Measurements from ENCODE around the gene KRTAP10-6.
"Not testable (repeated sequence)": the region's sequence is repeated elsewhere in the genome, so short reads cannot be mapped to it uniquely, and the experiment has no call there.

Gene KRTAP10-6

DNA sequence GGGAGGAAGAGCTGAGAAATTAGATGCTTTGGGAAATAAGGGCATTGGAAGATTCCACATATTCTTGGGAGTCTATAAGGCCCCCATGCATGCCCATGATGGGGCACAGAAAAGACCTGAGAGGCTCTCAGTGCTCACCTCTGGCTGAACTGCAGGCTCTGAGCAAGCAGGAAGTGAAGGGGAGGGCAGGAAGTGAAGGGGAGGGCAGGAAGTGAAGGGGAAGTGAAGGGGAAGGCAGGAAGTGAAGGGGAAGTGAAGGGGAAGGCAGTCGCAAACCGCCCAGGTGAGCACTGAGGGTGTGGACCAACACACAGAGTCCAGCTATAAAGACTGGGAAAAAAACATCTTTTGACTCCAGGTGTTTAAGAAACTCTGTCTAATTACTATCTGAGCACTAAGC lies 38.1 kb upstream of the KRTAP10-6 start:
- no peaks in the 10 kb centered on the region for H3K36me3 ChIP-seq (ENCODE audit: control insufficient read depth in 5 of 5, insufficient read depth in 5 of 5, low read length in 5 of 5)
- H3K4me1 ChIP-seq (ENCODE audit: control insufficient read depth in 5 of 5, insufficient read depth in 5 of 5, low read length in 5 of 5) = peaks cover 0 to 4% (median 0%) of the 10 kb centered on the region in 5 donors
- peaks cover 12 to 30% (median 19%) of the 10 kb centered on the region in 5 donors for H3K27me3 ChIP-seq (ENCODE audit: control insufficient read depth in 5 of 5, insufficient read depth in 4 of 5, low read length in 5 of 5)
- H3K9ac ChIP-seq (ENCODE audit: low read length in 5 of 5) = no peak overlapping the region
- no peak overlapping the region for H3K27ac ChIP-seq (ENCODE audit: low read depth, low read length)
- H3K9me3 ChIP-seq (ENCODE audit: control insufficient read depth in 5 of 5, low read length in 5 of 5) = peaks cover 4 to 23% (median 17%) of the 10 kb centered on the region in 5 donors
- no peak overlapping the region for H3K4me3 ChIP-seq (ENCODE audit: low read depth in 1 of 5, low read length in 5 of 5)

DNA sequence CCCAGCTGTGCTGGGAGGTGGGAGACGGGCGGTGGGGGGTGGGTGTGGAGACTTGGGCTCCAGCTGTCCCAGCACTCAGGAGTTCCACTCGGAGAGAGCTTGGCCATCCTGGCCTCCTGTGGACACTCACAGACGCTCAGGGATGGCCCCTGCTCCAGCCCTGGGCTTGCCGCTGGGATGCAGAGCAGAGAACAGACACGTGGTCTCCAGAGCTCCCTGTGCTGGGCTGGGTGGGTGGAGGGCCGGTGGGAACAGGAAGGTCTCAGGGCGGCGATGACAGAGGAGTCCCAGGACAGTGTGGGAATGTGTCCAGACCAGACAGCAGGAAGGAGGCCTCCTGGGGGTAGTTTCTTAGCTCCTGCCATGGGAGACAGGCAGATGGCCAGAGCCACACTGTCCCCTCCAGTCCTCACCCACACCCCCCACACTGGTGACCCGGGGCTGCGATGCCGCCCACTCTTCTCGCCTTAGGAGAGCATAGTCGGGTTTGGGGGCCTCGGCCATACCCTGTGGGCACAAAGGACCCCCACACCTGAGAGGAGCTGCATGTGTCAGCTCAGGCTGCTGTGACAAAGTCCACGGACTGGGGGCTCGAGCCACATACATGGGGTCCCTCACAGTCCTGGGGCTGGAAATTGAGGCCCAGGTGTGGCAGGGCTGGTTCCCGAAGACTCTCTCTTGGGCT lies 36.5 kb upstream of the KRTAP10-6 start:
- Histone ChIP-seq H3K27me3 (ENCODE audit: control insufficient read depth in 5 of 5, insufficient read depth in 4 of 5, low read length in 5 of 5) (peaks cover 12 to 29% (median 19%) of the 10 kb centered on the region in 5 donors), H3K4me1 (ENCODE audit: control insufficient read depth in 5 of 5, insufficient read depth in 5 of 5, low read length in 5 of 5) (peaks cover 0 to 4% (median 0%) of the 10 kb centered on the region in 5 donors), H3K9me3 (ENCODE audit: control insufficient read depth in 5 of 5, low read length in 5 of 5) (peaks cover 7 to 32% (median 22%) of the 10 kb centered on the region in 5 donors), H3K9ac (ENCODE audit: low read length in 5 of 5) (no peak overlapping the region), H3K4me3 (ENCODE audit: low read depth in 1 of 5, low read length in 5 of 5) (no peak overlapping the region), H3K36me3 (ENCODE audit: control insufficient read depth in 5 of 5, insufficient read depth in 5 of 5, low read length in 5 of 5) (no peaks in the 10 kb centered on the region), H3K27ac (ENCODE audit: low read depth, low read length) (no peak overlapping the region)

DNA sequence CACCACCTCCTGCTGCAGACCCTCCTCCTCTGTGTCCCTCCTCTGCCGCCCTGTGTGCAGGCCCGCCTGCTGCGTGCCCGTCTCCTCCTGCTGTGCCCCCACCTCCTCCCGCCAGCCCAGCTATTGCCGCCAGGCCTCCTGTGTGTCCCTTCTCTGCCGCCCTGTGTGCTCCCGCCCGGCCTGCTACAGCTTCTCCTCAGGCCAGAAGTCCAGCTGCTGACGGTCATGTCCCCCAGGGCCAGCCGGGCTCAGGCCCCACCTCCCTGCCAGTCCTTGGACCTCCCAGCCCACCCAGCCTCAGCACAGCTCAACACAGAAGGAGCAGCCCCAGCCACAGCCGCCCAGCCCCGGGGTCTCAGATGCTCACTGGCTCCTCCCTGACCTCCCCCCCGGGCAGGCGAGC lies 35.5 kb upstream of the KRTAP10-6 start:
- Histone ChIP-seq H3K9me3 (ENCODE audit: control insufficient read depth in 5 of 5, low read length in 5 of 5) (peaks cover 11 to 41% (median 26%) of the 10 kb centered on the region in 5 donors), H3K27me3 (ENCODE audit: control insufficient read depth in 5 of 5, insufficient read depth in 4 of 5, low read length in 5 of 5) (peaks cover 12 to 29% (median 19%) of the 10 kb centered on the region in 5 donors)
- not testable (repeated sequence) for H3K36me3 ChIP-seq (ENCODE audit: control insufficient read depth in 5 of 5, insufficient read depth in 5 of 5, low read length in 5 of 5); H3K27ac ChIP-seq (ENCODE audit: low read depth, low read length); H3K4me1 ChIP-seq (ENCODE audit: control insufficient read depth in 5 of 5, insufficient read depth in 5 of 5, low read length in 5 of 5); H3K4me3 ChIP-seq (ENCODE audit: low read depth in 1 of 5, low read length in 5 of 5); H3K9ac ChIP-seq (ENCODE audit: low read length in 5 of 5)

DNA sequence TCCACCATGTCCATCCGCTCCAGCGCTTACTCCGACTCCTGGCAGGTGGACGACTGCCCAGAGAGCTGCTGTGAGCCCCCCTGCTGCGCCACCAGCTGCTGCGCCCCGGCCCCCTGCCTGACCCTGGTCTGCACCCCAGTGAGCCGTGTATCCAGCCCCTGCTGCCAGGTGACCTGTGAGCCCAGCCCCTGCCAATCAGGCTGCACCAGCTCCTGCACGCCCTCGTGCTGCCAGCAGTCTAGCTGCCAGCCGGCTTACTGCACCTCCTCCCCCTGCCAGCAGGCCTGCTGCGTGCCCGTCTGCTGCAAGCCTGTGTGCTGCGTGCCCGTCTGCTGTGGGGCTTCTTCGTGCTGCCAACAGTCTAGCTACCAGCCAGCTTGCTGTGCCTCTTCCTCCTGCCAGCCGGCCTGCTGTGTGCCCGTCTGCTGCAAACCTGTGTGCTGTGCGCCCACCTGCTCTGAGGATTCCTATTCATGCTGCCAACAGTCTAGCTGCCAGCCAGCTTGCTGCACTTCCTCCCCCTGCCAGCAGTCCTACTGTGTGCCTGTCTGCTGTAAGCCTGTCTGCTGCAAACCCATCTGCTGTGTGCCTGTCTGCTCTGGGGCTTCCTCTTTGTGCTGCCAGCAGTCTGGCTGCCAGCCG lies 35.0 kb upstream of the KRTAP10-6 start:
- H3K27ac ChIP-seq (ENCODE audit: low read depth, low read length); H3K4me3 ChIP-seq (ENCODE audit: low read depth in 1 of 5, low read length in 5 of 5); H3K9ac ChIP-seq (ENCODE audit: low read length in 5 of 5); H3K36me3 ChIP-seq (ENCODE audit: control insufficient read depth in 5 of 5, insufficient read depth in 5 of 5, low read length in 5 of 5); H3K4me1 ChIP-seq (ENCODE audit: control insufficient read depth in 5 of 5, insufficient read depth in 5 of 5, low read length in 5 of 5): not testable (repeated sequence)
- Histone ChIP-seq H3K27me3 (ENCODE audit: control insufficient read depth in 5 of 5, insufficient read depth in 4 of 5, low read length in 5 of 5) (peaks cover 12 to 29% (median 19%) of the 10 kb centered on the region in 5 donors), H3K9me3 (ENCODE audit: control insufficient read depth in 5 of 5, low read length in 5 of 5) (peaks cover 11 to 44% (median 29%) of the 10 kb centered on the region in 5 donors)

DNA sequence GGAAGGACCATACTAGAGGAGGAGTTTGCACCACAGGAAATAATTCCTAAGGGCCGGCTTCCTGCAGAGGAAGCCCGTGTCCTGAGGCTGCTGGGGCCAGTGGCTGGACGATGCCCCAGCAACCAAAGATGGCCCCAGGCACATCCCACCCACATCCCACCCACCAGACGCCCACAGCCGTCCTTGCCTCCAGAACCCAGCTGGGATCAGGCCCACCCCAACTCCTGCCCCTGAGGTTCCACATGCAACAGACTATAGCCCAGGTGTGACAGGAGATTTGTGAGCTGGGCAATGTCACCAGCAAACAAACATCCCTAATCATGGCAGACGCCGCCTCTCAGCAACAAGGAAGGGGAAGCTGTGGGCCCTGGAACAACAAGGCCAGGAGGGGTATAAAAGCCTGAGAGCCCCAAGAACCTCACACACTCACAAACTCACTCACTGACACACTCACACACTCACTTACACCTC lies 34.4 kb upstream of the KRTAP10-6 start, which contains the start of gene KRTAP10-9:
TSS of gene KRTAP10-9 (plus strand) at position 421 of the 471 bp plus-strand sequence. CDS start 79 bp downstream, outside the sequence.
- peaks cover 11 to 39% (median 24%) of the 10 kb centered on the region in 5 donors for H3K9me3 ChIP-seq (ENCODE audit: control insufficient read depth in 5 of 5, low read length in 5 of 5)

DNA sequence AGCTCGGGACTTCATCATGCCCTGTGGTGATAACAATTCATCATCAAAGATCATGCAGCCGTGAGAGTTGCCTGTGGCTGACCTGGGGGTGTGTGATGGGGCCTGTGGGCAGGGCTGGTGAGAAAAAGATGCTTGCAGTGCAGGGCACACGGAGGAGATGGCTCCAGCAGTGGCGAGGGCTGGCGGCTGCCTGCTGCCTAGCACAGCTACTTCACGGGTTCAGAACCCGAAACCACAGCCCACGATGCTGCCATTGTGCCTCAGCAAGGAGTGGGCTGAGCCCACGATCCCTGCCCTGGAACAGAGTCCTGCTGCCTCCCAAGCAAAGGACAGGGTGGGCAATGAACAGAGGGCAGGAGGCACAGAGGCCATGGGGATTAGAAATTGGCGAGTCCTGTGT lies 34.0 kb upstream of the KRTAP10-6 start:
- H3K27ac ChIP-seq (ENCODE audit: low read depth, low read length) = no peak overlapping the region
- no peaks in the 10 kb centered on the region for H3K36me3 ChIP-seq (ENCODE audit: control insufficient read depth in 5 of 5, insufficient read depth in 5 of 5, low read length in 5 of 5)
- H3K9me3 ChIP-seq (ENCODE audit: control insufficient read depth in 5 of 5, low read length in 5 of 5) = peaks cover 11 to 37% (median 21%) of the 10 kb centered on the region in 5 donors

More for the DNA sequence above, 34.4 kb upstream of the KRTAP10-6 start, which contains the start of gene KRTAP10-9:
- H3K27ac ChIP-seq (ENCODE audit: low read depth, low read length) = no peak within 1 kb of the TSS
- no peak within 1 kb of the TSS for H3K9ac ChIP-seq (ENCODE audit: low read length in 5 of 5)
- H3K4me3 ChIP-seq (ENCODE audit: low read depth in 1 of 5, low read length in 5 of 5) = no peak within 1 kb of the TSS
- peaks cover 0 to 4% (median 0%) of the 10 kb centered on the region in 5 donors for H3K4me1 ChIP-seq (ENCODE audit: control insufficient read depth in 5 of 5, insufficient read depth in 5 of 5, low read length in 5 of 5)
- no peaks in the 10 kb centered on the region for H3K36me3 ChIP-seq (ENCODE audit: control insufficient read depth in 5 of 5, insufficient read depth in 5 of 5, low read length in 5 of 5)
- peaks cover 12 to 29% (median 19%) of the 10 kb centered on the region in 5 donors for H3K27me3 ChIP-seq (ENCODE audit: control insufficient read depth in 5 of 5, insufficient read depth in 4 of 5, low read length in 5 of 5)

DNA sequence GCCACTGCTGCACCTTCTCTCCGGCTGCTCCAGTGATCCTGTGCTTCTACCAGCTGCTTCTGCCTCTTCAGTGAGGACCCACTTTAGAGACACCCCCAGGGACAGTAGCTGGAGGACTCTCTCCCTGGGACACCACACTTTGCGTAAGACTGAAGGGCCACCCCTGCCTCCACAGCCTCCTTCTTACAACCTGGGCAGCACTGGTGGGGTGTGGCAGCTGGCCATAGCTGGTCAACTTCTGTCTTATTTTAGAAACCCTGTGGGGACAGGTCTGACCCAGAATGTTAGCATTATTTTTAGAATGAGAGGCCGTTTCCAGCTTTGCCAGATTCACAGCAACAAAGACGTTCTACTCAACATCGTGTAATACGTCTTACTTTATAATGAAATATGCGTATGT lies 33.5 kb upstream of the KRTAP10-6 start:
- Histone ChIP-seq H3K9ac (ENCODE audit: low read length in 5 of 5) (no peak overlapping the region), H3K27ac (ENCODE audit: low read depth, low read length) (no peak overlapping the region), H3K36me3 (ENCODE audit: control insufficient read depth in 5 of 5, insufficient read depth in 5 of 5, low read length in 5 of 5) (no peaks in the 10 kb centered on the region)

More for the DNA sequence above, 34.0 kb upstream of the KRTAP10-6 start:
- peaks cover 0 to 4% (median 0%) of the 10 kb centered on the region in 5 donors for H3K4me1 ChIP-seq (ENCODE audit: control insufficient read depth in 5 of 5, insufficient read depth in 5 of 5, low read length in 5 of 5)
- peaks cover 12 to 29% (median 19%) of the 10 kb centered on the region in 5 donors for H3K27me3 ChIP-seq (ENCODE audit: control insufficient read depth in 5 of 5, insufficient read depth in 4 of 5, low read length in 5 of 5)
- H3K4me3 ChIP-seq (ENCODE audit: low read depth in 1 of 5, low read length in 5 of 5) = no peak overlapping the region
- no peak overlapping the region for H3K9ac ChIP-seq (ENCODE audit: low read length in 5 of 5)

DNA sequence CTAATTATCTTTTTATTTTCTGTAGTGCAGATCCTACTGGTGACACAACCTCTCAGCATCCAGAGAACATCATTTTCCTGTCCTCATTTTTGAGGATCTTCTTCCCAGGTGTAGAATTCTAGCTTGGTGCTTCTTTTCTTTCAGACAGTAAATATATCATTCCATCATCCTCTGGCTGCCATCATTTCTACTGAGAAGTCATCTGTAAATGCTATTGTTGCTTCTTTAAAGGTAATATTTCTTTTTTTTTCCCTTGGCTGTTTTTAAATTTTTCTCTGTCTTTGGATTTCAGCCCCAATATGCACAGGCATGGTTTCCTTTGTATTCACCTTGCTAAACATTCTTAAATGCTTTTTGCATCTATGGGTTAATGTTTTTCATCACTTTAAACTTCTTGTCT lies 31.3 kb upstream of the KRTAP10-6 start:
- Histone ChIP-seq H3K27me3 (ENCODE audit: control insufficient read depth in 5 of 5, insufficient read depth in 4 of 5, low read length in 5 of 5) (peaks cover 11 to 26% (median 12%) of the 10 kb centered on the region in 5 donors), H3K4me3 (ENCODE audit: low read depth in 1 of 5, low read length in 5 of 5) (no peak overlapping the region), H3K27ac (ENCODE audit: low read depth, low read length) (no peak overlapping the region), H3K36me3 (ENCODE audit: control insufficient read depth in 5 of 5, insufficient read depth in 5 of 5, low read length in 5 of 5) (no peaks in the 10 kb centered on the region), H3K9me3 (ENCODE audit: control insufficient read depth in 5 of 5, low read length in 5 of 5) (peaks cover 7 to 26% (median 17%) of the 10 kb centered on the region in 5 donors), H3K9ac (ENCODE audit: low read length in 5 of 5) (no peak overlapping the region), H3K4me1 (ENCODE audit: control insufficient read depth in 5 of 5, insufficient read depth in 5 of 5, low read length in 5 of 5) (peaks cover 0 to 8% (median 3%) of the 10 kb centered on the region in 5 donors)

More for the DNA sequence above, 33.5 kb upstream of the KRTAP10-6 start:
- Histone ChIP-seq H3K4me1 (ENCODE audit: control insufficient read depth in 5 of 5, insufficient read depth in 5 of 5, low read length in 5 of 5) (peaks cover 0 to 4% (median 0%) of the 10 kb centered on the region in 5 donors), H3K4me3 (ENCODE audit: low read depth in 1 of 5, low read length in 5 of 5) (no peak overlapping the region), H3K27me3 (ENCODE audit: control insufficient read depth in 5 of 5, insufficient read depth in 4 of 5, low read length in 5 of 5) (peaks cover 12 to 29% (median 19%) of the 10 kb centered on the region in 5 donors), H3K9me3 (ENCODE audit: control insufficient read depth in 5 of 5, low read length in 5 of 5) (peaks cover 7 to 35% (median 20%) of the 10 kb centered on the region in 5 donors)

DNA sequence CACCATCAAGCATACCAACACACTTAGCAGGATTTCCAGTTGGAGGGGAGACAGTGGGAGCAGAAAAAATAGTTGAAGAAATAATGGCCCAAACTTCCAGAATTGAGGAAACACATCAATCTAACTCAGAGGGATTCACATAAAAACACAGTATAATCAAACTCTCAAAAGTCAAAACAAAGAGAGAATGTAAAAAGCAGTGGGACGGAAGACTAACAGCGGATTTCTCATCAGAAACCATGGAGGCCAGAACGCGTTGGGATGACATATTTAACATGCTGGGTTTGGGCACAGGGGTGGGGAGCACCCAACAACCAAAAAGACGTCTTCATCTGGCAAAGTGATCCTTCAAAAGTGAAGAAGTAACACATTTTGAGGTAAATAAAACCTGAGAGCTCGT lies 27.6 kb upstream of the KRTAP10-6 start:
- H3K27me3 ChIP-seq (ENCODE audit: control insufficient read depth in 5 of 5, insufficient read depth in 4 of 5, low read length in 5 of 5) = peaks cover 4 to 11% (median 5%) of the 10 kb centered on the region in 5 donors
- H3K9ac ChIP-seq (ENCODE audit: low read length in 5 of 5) = no peak overlapping the region
- H3K4me3 ChIP-seq (ENCODE audit: low read depth in 1 of 5, low read length in 5 of 5) = no peak overlapping the region
- H3K27ac ChIP-seq (ENCODE audit: low read depth, low read length) = no peak overlapping the region
- peaks cover 0 to 5% (median 3%) of the 10 kb centered on the region in 5 donors for H3K4me1 ChIP-seq (ENCODE audit: control insufficient read depth in 5 of 5, insufficient read depth in 5 of 5, low read length in 5 of 5)
- H3K9me3 ChIP-seq (ENCODE audit: control insufficient read depth in 5 of 5, low read length in 5 of 5) = peaks cover 7 to 23% (median 17%) of the 10 kb centered on the region in 5 donors
- H3K36me3 ChIP-seq (ENCODE audit: control insufficient read depth in 5 of 5, insufficient read depth in 5 of 5, low read length in 5 of 5) = no peaks in the 10 kb centered on the region

DNA sequence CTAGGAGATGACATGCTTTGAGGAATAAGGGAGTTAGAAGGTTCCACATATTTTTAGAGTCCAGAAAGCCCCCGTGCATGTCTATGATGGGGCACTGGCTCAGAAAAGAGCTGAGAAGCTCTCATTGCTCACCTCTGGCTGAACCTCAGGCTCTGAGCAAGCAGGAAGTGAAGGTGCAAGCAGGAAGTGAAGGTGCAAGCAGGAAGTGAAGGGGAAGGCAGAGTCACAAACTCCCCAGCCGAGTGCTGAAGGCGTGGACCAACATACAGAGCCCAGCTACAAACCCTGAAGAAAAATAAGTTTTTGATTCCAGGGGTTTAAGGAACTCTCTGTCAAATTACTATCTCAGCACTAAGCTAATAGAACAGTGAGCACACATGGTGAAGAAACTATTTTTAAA lies 26.6 kb upstream of the KRTAP10-6 start:
- H3K4me1 ChIP-seq (ENCODE audit: control insufficient read depth in 5 of 5, insufficient read depth in 5 of 5, low read length in 5 of 5) = peaks cover 0 to 5% (median 3%) of the 10 kb centered on the region in 5 donors
- no peak overlapping the region for H3K4me3 ChIP-seq (ENCODE audit: low read depth in 1 of 5, low read length in 5 of 5)
- H3K9ac ChIP-seq (ENCODE audit: low read length in 5 of 5) = no peak overlapping the region
- H3K9me3 ChIP-seq (ENCODE audit: control insufficient read depth in 5 of 5, low read length in 5 of 5) = peaks cover 5 to 17% (median 8%) of the 10 kb centered on the region in 5 donors
- H3K27me3 ChIP-seq (ENCODE audit: control insufficient read depth in 5 of 5, insufficient read depth in 4 of 5, low read length in 5 of 5) = peaks cover 4 to 16% (median 10%) of the 10 kb centered on the region in 5 donors
- no peaks in the 10 kb centered on the region for H3K36me3 ChIP-seq (ENCODE audit: control insufficient read depth in 5 of 5, insufficient read depth in 5 of 5, low read length in 5 of 5)
- no peak overlapping the region for H3K27ac ChIP-seq (ENCODE audit: low read depth, low read length)
